Stimulated activated CD8-positive, alpha-beta memory T cell treated with anti-CD3 and anti-CD28 coated beads, Interleukin-7, amount 100 ng/mL, for 4 hours (primary cell): ENCODE results near the gene MYEF2.

ENCODE experiments used
- DNase-seq, 2 donors: peaks; one replicate each; pipeline ENCODE4 v3.0.0-alpha.2; 2020; ENCODE audit warnings: low read depth in 2 of 2

The MYEF2 gene

DNA sequence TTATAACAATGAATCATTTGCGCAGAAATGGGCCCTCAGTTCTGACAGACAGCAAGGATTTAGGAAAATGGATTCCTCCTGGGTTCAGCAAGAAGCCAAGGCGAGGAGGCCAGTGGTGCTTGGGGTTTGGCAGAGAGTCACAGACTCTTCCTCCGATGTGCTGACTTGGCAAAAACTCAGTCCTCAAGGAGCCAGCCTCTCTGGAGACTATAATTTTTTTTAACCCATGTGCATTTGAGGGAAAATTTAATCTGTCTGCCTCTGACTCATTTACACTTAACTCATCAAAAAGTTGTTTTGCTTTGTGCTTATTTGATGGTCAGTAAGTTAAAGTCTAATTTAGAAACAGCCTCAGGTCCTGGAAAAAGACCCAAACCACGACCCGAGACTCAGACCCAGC is 91.5 kb downstream of the MYEF2 start:
- no peak for DNase-seq

- no peak for DNase-seq
These were observed 92.0 kb downstream of the MYEF2 start for GRCh38 chr15:48086133-48086532.

GRCh38 chr15:48085591-48085930 is 92.5 kb downstream of the MYEF2 start:
- no peak for DNase-seq

DNA sequence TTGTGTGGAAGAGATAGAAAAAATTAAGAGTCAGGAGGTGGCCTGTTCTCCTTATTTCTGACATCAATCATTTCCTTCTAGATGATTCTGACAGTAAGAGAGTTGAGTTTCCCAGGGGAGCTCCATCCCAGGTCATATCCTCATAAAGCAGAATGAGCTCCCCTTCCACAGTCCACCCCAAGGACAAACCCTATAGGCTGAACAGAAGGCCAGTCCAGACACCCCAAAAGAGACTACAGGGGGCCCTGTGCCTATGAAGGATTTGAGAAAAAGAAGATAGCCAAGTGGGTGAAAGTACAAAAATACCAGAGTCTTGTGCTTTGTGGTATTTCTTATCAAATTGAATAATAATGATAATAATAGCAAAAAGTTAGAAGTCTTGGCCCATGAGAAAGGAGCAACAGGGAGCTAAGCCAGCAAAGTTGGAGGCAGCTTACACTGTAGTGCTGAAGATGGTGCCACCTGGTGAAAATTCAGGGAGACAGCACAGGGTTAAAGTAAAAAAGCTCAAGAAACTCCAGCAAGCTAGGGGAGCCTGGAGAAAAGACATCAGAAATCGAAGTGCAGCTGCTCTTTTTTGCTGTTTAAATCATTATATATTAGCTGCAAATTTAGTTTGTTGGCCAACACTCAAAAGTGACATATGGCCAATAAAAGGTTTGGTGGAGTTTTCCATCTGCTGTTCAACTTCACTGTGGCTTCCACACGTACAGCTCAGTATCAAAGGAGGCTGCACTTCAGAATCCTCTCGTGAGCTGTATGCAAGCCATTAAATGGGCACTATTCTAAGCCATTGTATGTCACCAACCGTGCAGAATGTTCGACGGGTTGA is 93.1 kb downstream of the MYEF2 start:
- DNase-seq, result no peak
